ENCODE measurements around the gene OR1N1.
"Not testable (repeated sequence)": the region's sequence is repeated elsewhere in the genome, so short reads cannot be mapped to it uniquely, and the experiment has no call there.

OR1N1 gene

GRCh38 chr9:122527193-122527592 lies at the start of gene OR1N1:
TSS of gene OR1N1 (minus strand) at chr9:122527293. CDS start at chr9:122527293, 0 bp downstream.
- DNase-seq = no peak

- no peak for DNase-seq
Observed at GRCh38 chr9:122572456-122572855, 45.4 kb upstream of the OR1N1 start.

GRCh38 chr9:122567901-122568300 lies 40.8 kb upstream of the OR1N1 start:
- no peak for DNase-seq

GRCh38 chr9:122562134-122562760 lies 35.2 kb upstream of the OR1N1 start:
- peak; percentile 56 for DNase-seq

GRCh38 chr9:122561446-122561845 lies 34.4 kb upstream of the OR1N1 start:
- DNase-seq = no peak

- no peak for DNase-seq
Observed at GRCh38 chr9:122552812-122553211, 25.7 kb upstream of the OR1N1 start, which contains the start of gene OR1N2. TSS of gene OR1N2 (plus strand) at chr9:122553112. CDS start at chr9:122553212, 100 bp downstream.

- no peak for DNase-seq
Observed at GRCh38 chr9:122551371-122551770, 24.3 kb upstream of the OR1N1 start.

GRCh38 chr9:122546196-122546595 lies 19.1 kb upstream of the OR1N1 start:
- no peak for DNase-seq

- no peak for DNase-seq
Observed at GRCh38 chr9:122538757-122539156, 11.7 kb upstream of the OR1N1 start.

GRCh38 chr9:122537066-122537465 lies 10.0 kb upstream of the OR1N1 start:
- DNase-seq = not testable (repeated sequence)

GRCh38 chr9:122536134-122536533 lies 9.0 kb upstream of the OR1N1 start:
- no peak for DNase-seq

- not testable (repeated sequence) for DNase-seq
Observed at GRCh38 chr9:122531157-122531556, 4.1 kb upstream of the OR1N1 start.

- no peak for DNase-seq
Observed at GRCh38 chr9:122526602-122527001, 491 bp downstream of the OR1N1 start.

- no peak for DNase-seq
Observed at GRCh38 chr9:122519376-122519775, 7.7 kb downstream of the OR1N1 start.

GRCh38 chr9:122518841-122519240 lies 8.3 kb downstream of the OR1N1 start, which contains the start of gene OR1J4:
TSS of gene OR1J4 (plus strand) at chr9:122519141. CDS start at chr9:122519141, 0 bp downstream.
- no peak for DNase-seq

GRCh38 chr9:122518226-122518625 lies 8.9 kb downstream of the OR1N1 start:
- DNase-seq = no peak

GRCh38 chr9:122510502-122510901 lies 16.6 kb downstream of the OR1N1 start, which contains the start of gene OR1J2:
TSS of gene OR1J2 (plus strand) at chr9:122510802. CDS start at chr9:122510802, 0 bp downstream.
- DNase-seq = no peak

GRCh38 chr9:122506964-122507363 lies 20.1 kb downstream of the OR1N1 start:
- no peak for DNase-seq

GRCh38 chr9:122498883-122499288 lies 28.2 kb downstream of the OR1N1 start:
- DNase-seq = peak; percentile 94

GRCh38 chr9:122479062-122479461 lies 48.0 kb downstream of the OR1N1 start:
- no peak for DNase-seq

- DNase-seq = no peak
Observed at GRCh38 chr9:122477826-122478225, 49.3 kb downstream of the OR1N1 start, which contains the start of gene OR1J1. TSS of gene OR1J1 (minus strand) at chr9:122477926. CDS start at chr9:122477926, 0 bp downstream.

- DNase-seq = no peak
Observed at GRCh38 chr9:122477346-122477745, 49.7 kb downstream of the OR1N1 start.

All from islet precursor cell (in vitro differentiated cells).